Thyroid gland (tissue), 4 donors: ENCODE measurements around the gene NEK6. TPM values are rescaled to one million over a fixed set of nuclear protein-coding genes. Genes with fewer than 3 reads are reported as not detected.

Experiments
- DNase-seq, 2 donors: peaks; one replicate each; pipeline ENCODE4 v3.0.0-alpha.2; 2019
- H3K27ac ChIP-seq, 3 donors: fragments of 200-600 bp; sonication (generic); 1 replicate in 2 of 3; 2 replicates in 1 of 3; pipeline ENCODE4 v1.5.1; 2016 to 2019; ENCODE audit warnings: mild to moderate bottlenecking in 1 of 3, moderate library complexity in 1 of 3
- H3K27me3 ChIP-seq: fragments of 200-600 bp; sonication (generic); one replicate; pipeline ENCODE4 v1.5.1; 2019
- H3K36me3 ChIP-seq, 2 donors: fragments of 200-600 bp; sonication (generic); one replicate each; pipeline ENCODE4 v1.5.1; 2016 to 2019
- H3K4me1 ChIP-seq, 2 donors: fragments of 200-600 bp; sonication (generic); one replicate each; pipeline ENCODE4 v1.5.1; 2017 to 2019
- H3K4me3 ChIP-seq, 3 donors: fragments of 200-600 bp; sonication (generic); replicated peaks in 1 of 3; 1 replicate in 2 of 3; 2 replicates in 1 of 3; pipeline ENCODE4 v1.5.1; 2016; ENCODE audit warnings: mild to moderate bottlenecking in 1 of 3
- H3K9me3 ChIP-seq: fragments of 200-600 bp; sonication (generic); one replicate; pipeline ENCODE4 v1.5.1; 2017
- CTCF ChIP-seq, 6 experiments: fragments of 200-600 bp in 3 of 6; fragments of 450-650 bp in 3 of 6; sonication (generic) in 3 of 6; IDR thresholded peaks; one replicate each; pipeline ENCODE4 v1.5.1; 2016 to 2019; ENCODE audit warnings: antibody characterized with exemption in 6 of 6, mild to moderate bottlenecking in 2 of 6, inconsistent platforms in 1 of 6, moderate library complexity in 1 of 6
- POLR2A ChIP-seq, 2 donors: fragments of 450-650 bp; IDR thresholded peaks; one replicate each; pipeline ENCODE4 v1.6.1; 2017; ENCODE audit warnings: antibody characterized with exemption in 2 of 2, mild to moderate bottlenecking in 2 of 2, moderate library complexity in 1 of 2
- WGBS, 2 donors: methylation state at CpG; one replicate each; pipeline ENCODE4 v1.1.5; 2017; 5-methylcytosine and 5-hydroxymethylcytosine counted together
- intact Hi-C: fragments of 100-400 bp; cut with DNase I; formaldehyde crosslinking; loops from one replicate; pipeline ENCODE4 v1.15.1; 2023
- total RNA-seq, 4 donors: library from RNA; depleted of rRNA; stranded (reverse); fragments of >200 nt; gene quantifications; one replicate each; pipeline ENCODE4 v1.2.3, GENCODE V29; 2016

NEK6 gene
- total RNA-seq, 4 donors from 2014 or later, result 10.7 to 12.8 (median 11.0) TPM

DNA sequence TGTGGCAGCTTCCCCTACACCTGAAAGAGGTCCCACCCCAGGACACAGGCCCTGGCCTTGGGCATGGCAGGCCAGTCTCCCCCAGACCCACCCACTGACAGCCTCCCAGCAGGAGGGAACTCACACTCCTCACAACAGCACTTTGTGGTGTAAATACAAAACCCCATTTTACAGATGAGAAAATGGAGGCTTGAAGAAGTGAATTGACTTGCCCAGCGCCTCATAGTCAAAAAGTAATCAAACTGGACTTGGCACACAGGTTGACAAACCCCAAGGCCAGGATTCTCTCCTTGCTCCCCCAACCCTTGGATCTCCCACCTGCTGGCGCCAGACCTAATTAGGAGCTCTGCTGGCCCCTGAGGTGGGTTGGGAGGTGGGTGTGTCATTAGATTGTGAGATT is 29.2 kb upstream of the NEK6 start:
- intact Hi-C loops, result no loop called here
- no peak overlapping the region for H3K4me3 ChIP-seq
- TF ChIP-seq CTCF (IDR thresholded peaks at IDR 0.05) (no peak), POLR2A (IDR thresholded peaks at IDR 0.05) (no peak)
- no peak overlapping the region for H3K27ac ChIP-seq
- no peaks in the 10 kb centered on the region for H3K27me3 ChIP-seq
- DNase-seq, result no peak
- no peaks in the 10 kb centered on the region for H3K9me3 ChIP-seq
- H3K4me1 ChIP-seq, result no peaks in the 10 kb centered on the region
- no peaks in the 10 kb centered on the region for H3K36me3 ChIP-seq
- WGBS, 2 donors, result 77 to 89% methylated on average over 2 of the region's 2 CpGs

- Histone ChIP-seq H3K27ac (no peak overlapping the region), H3K36me3 (no peaks in the 10 kb centered on the region), H3K27me3 (no peaks in the 10 kb centered on the region), H3K9me3 (no peaks in the 10 kb centered on the region), H3K4me1 (no peaks in the 10 kb centered on the region), H3K4me3 (no peak overlapping the region)
- intact Hi-C loops, result no loop called here
- no peak for DNase-seq
- TF ChIP-seq POLR2A (IDR thresholded peaks at IDR 0.05) (no peak), CTCF (IDR thresholded peaks at IDR 0.05) (no peak)
- WGBS, 2 donors, result 87 to 93% methylated on average over 8 of the region's 8 CpGs
Observed at GRCh38 chr9:124231095-124231737, 26.5 kb upstream of the NEK6 start.

GRCh38 chr9:124238546-124239140 is 19.1 kb upstream of the NEK6 start:
- no peak for TF ChIP-seq POLR2A (IDR thresholded peaks at IDR 0.05)
- Histone ChIP-seq H3K9me3 (no peaks in the 10 kb centered on the region), H3K4me3 (no peak overlapping the region), H3K27ac (no peak overlapping the region), H3K27me3 (no peaks in the 10 kb centered on the region), H3K36me3 (no peaks in the 10 kb centered on the region), H3K4me1 (no peaks in the 10 kb centered on the region)
- WGBS, 2 donors, result 80 to 82% methylated on average over 5 of the region's 5 CpGs
- no peak for DNase-seq
- intact Hi-C loops, result no loop called here

DNA sequence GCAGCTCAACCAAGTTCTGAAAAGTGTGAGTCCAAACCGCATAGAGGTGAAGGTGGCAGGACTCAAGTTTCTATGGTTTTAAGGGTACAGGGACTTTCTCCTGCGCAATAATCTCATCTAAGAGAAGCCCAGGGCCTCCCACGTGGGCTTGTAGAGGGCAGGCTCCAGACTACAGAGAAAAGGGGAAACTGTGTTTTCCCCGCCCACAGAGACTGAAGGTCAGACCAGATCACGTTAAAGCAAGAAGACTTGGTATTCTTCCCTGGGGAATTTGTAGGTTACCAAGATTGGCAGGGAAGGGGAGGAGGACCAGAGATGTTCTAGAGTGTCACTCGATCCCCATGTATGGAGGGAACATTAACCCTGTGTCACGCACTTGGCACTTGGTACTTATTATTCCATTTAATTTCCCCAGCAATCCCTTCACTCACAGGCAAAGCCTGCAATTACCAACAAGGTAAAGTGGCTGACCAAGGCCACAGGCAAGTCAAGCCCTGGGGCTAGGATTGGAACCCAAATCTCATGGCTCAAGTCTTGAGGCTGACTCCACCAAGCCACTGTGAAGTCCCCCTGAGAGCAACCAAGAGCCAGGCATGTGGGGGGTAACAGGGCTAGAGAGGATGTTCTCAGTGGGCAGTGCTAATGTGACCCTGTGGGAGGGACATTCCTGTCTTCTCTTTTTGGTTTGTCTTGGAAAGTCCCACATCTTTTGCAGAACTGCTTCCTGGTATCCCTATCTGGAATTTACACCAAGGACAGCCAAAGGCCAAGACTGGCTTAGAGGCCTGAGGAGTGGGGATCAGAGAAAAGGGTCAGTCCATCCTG is 18.3 kb upstream of the NEK6 start:
- intact Hi-C loops, result no loop called here

More for the DNA sequence above, 18.3 kb upstream of the NEK6 start:
- H3K4me3 ChIP-seq, result no peak overlapping the region
- no peaks in the 10 kb centered on the region for H3K4me1 ChIP-seq
- TF ChIP-seq POLR2A (IDR thresholded peaks at IDR 0.05) (no peak), CTCF (IDR thresholded peaks at IDR 0.05) (no peak)
- no peaks in the 10 kb centered on the region for H3K36me3 ChIP-seq
- H3K9me3 ChIP-seq, result no peaks in the 10 kb centered on the region
- H3K27ac ChIP-seq, result no peak overlapping the region
- no peaks in the 10 kb centered on the region for H3K27me3 ChIP-seq
- 83 to 85% methylated on average over 7 of the region's 7 CpGs for WGBS, 2 donors
- DNase-seq, result no peak
